ENCODE results near the gene DCP1A. TPM values are rescaled to one million over a fixed set of nuclear protein-coding genes. Genes with fewer than 3 reads are reported as not detected.

Gene DCP1A
- polyA plus RNA-seq, 1 of the 3 experiments (the other 2 are of a cell fraction) = 12.9 TPM

- ChIA-PET POLR2A (no interaction called here), CTCF (interaction anchor here (0.8 to 1.0 kb wide), 2 partner anchors 13 to 26 kb away, joined by 3 read pairs; no protein-coding TSS in a partner anchor)
- H3K79me2 ChIP-seq (ENCODE audit: insufficient read depth) = no peaks in the 10 kb centered on the region
- peaks cover 15% of the 10 kb centered on the region for H3F3A ChIP-seq (replicated peaks; ENCODE audit: insufficient read depth)
- H3K27ac ChIP-seq (ENCODE audit: low read depth in 2 of 2, low read length in 1 of 2) = peak overlapping the region; percentile 80 to 90
- peaks cover 9 to 18% of the 10 kb centered on the region in 2 experiments; a peak in 3 of 4 replicates for H3K4me1 ChIP-seq (ENCODE audit: control insufficient read depth in 1 of 2, insufficient read depth in 2 of 2, low read depth in 1 of 2, low read length in 1 of 2)
- no peaks in the 10 kb centered on the region for H3K36me3 ChIP-seq (replicated peaks in 1 of 2; ENCODE audit: control insufficient read depth in 1 of 2, insufficient read depth in 2 of 2, low read length in 1 of 2)
- H3K9me3 ChIP-seq = no peaks in the 10 kb centered on the region
- H3K27me3 ChIP-seq (ENCODE audit: insufficient read depth) = no peaks in the 10 kb centered on the region
- H3K9ac ChIP-seq = peak overlapping the region; percentile 69
- H4K20me1 ChIP-seq (ENCODE audit: insufficient read depth) = no peaks in the 10 kb centered on the region
- H3K9me2 ChIP-seq = no peaks in the 10 kb centered on the region
- H3K4me3 ChIP-seq (ENCODE audit: low read depth in 2 of 2, low read length in 1 of 2) = 0 out of 4 replicates have a peak overlapping the region, but pooled peaks of 1 of the 2 experiments have one; percentile 20
- peak overlapping the region; percentile 56; the same call in 1 of the 2 replicates for H3K4me2 ChIP-seq
- 33% methylated on average over 12 of the region's 12 CpGs for WGBS (ENCODE audit: low lambda C conversion rate)
- peak overlapping the region; percentile 87 for H2AFZ ChIP-seq (ENCODE audit: low read depth)
- DNase-seq = peak; percentile 58
- TF ChIP-seq SIN3A (IDR thresholded peaks at IDR 0.05; ENCODE audit: borderline replicate concordance, low read depth, low read length) (peak; percentile 66; the same call in 1 of the 2 replicates), EZH2phosphoT487 (IDR thresholded peaks at IDR 0.05; ENCODE audit: borderline replicate concordance, low read depth) (no peak), TEAD4 (IDR thresholded peaks at IDR 0.05; ENCODE audit: borderline replicate concordance, insufficient read depth) (no peak), CTCF (IDR thresholded peaks at IDR 0.05) (no peak), MAX (IDR thresholded peaks at IDR 0.05; ENCODE audit: low read depth) (peak; percentile 95), SMC3 (IDR thresholded peaks at IDR 0.05; ENCODE audit: low read depth, low read length) (no peak), RAD21 (IDR thresholded peaks at IDR 0.05; ENCODE audit: low read length) (no peak), YY1 (IDR thresholded peaks at IDR 0.05; ENCODE audit: low read depth) (peak; percentile 53; the same call in 1 of the 2 replicates), ELF1 (IDR thresholded peaks at IDR 0.05) (no peak), POLR2AphosphoS5 (IDR thresholded peaks at IDR 0.05; ENCODE audit: low read depth, low read length) (peak; percentile 72; the same call in 1 of the 2 replicates), FOXJ3 (CRISPR knock-in tag; IDR thresholded peaks at IDR 0.05) (peak; percentile 40; the same call in 1 of the 2 replicates), CHD2 (IDR thresholded peaks at IDR 0.05; ENCODE audit: low read length, partially characterized antibody) (peak; percentile 18), FOXM1 (IDR thresholded peaks at IDR 0.05; ENCODE audit: low read depth) (no peak), GATA2 (CRISPR knock-in tag; IDR thresholded peaks at IDR 0.05) (no peak), RXRA (IDR thresholded peaks at IDR 0.05; ENCODE audit: borderline replicate concordance, low read depth) (peak; percentile 82; the same call in 1 of the 2 replicates), NFIC (IDR thresholded peaks at IDR 0.05; ENCODE audit: borderline replicate concordance) (peak; percentile 67), MXI1 (IDR thresholded peaks at IDR 0.05; ENCODE audit: low read depth, low read length) (no peak), RFX5 (IDR thresholded peaks at IDR 0.05; ENCODE audit: low read length) (no peak), TCF12 (IDR thresholded peaks at IDR 0.05) (peak; percentile 76), RCOR1 (IDR thresholded peaks at IDR 0.05; ENCODE audit: low read length) (no peak), JUND (IDR thresholded peaks at IDR 0.05) (peak; percentile 12; the same call in 1 of the 2 replicates), NRF1 (IDR thresholded peaks at IDR 0.05; ENCODE audit: low read depth, low read length) (no peak), FOSL2 (IDR thresholded peaks at IDR 0.05; ENCODE audit: borderline replicate concordance, low read depth) (peak; percentile 69; the same call in 1 of the 2 replicates), USF2 (IDR thresholded peaks at IDR 0.05; ENCODE audit: borderline replicate concordance, low read depth, low read length) (no peak), TAF1 (IDR thresholded peaks at IDR 0.05; ENCODE audit: borderline replicate concordance, low read depth, low read length) (peak; percentile 72; the same call in 1 of the 2 replicates)
- TF ChIP-seq, protein P1, sequence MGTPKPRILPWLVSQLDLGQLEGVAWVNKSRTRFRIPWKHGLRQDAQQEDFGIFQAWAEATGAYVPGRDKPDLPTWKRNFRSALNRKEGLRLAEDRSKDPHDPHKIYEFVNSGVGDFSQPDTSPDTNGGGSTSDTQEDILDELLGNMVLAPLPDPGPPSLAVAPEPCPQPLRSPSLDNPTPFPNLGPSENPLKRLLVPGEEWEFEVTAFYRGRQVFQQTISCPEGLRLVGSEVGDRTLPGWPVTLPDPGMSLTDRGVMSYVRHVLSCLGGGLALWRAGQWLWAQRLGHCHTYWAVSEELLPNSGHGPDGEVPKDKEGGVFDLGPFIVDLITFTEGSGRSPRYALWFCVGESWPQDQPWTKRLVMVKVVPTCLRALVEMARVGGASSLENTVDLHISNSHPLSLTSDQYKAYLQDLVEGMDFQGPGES (IDR thresholded peaks at IDR 0.05; ENCODE audit: low read depth, low read length) = no peak
- TF ChIP-seq, protein P2, sequence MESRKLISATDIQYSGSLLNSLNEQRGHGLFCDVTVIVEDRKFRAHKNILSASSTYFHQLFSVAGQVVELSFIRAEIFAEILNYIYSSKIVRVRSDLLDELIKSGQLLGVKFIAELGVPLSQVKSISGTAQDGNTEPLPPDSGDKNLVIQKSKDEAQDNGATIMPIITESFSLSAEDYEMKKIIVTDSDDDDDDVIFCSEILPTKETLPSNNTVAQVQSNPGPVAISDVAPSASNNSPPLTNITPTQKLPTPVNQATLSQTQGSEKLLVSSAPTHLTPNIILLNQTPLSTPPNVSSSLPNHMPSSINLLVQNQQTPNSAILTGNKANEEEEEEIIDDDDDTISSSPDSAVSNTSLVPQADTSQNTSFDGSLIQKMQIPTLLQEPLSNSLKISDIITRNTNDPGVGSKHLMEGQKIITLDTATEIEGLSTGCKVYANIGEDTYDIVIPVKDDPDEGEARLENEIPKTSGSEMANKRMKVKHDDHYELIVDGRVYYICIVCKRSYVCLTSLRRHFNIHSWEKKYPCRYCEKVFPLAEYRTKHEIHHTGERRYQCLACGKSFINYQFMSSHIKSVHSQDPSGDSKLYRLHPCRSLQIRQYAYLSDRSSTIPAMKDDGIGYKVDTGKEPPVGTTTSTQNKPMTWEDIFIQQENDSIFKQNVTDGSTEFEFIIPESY (IDR thresholded peaks at IDR 0.05; ENCODE audit: borderline replicate concordance, low read depth) = no peak
Measured at GRCh38 chr3:53269888-53270880, 77.2 kb downstream of the DCP1A start.

Measured in SK-N-SH (cell line).